GM23338 (cell line): ENCODE results near the gene LYSMD3. TPM values are rescaled to one million over a fixed set of nuclear protein-coding genes. Genes with fewer than 3 reads are reported as not detected.

ENCODE experiments used
- ATAC-seq: fragments of 200-7000 bp; cut with Tn5 transposase; 3 replicates; pipeline ENCODE4 v1.9.1; 2020
- DNase-seq: peaks from one replicate; pipeline ENCODE4 v3.0.0-alpha.2; 2015; ENCODE audit warnings: low spot score
- H2AFZ ChIP-seq: fragments of 200-600 bp; sonication (generic); 2 replicates; pipeline ENCODE4 v1.8.0; 2016; ENCODE audit warnings: antibody characterized with exemption, mild to moderate bottlenecking, moderate library complexity
- H3F3A ChIP-seq: fragments of 200-600 bp; sonication (generic); replicated peaks from 2 replicates; pipeline ENCODE4 v1.8.0; 2017; ENCODE audit warnings: antibody characterized with exemption, mixed run types, low read depth
- H3K27ac ChIP-seq: fragments of 200-600 bp; sonication (generic); 2 replicates; pipeline ENCODE4 v1.6.1; 2016; ENCODE audit warnings: low read depth
- H3K27me3 ChIP-seq: fragments of 200-600 bp; sonication (generic); 2 replicates; pipeline ENCODE4 v1.8.0; 2016; ENCODE audit warnings: mild to moderate bottlenecking, mixed run types, moderate library complexity; ENCODE audit not compliant: insufficient read depth
- H3K36me3 ChIP-seq: fragments of 200-600 bp; sonication (generic); 2 replicates; pipeline ENCODE4 v1.8.0; 2016; ENCODE audit warnings: mild to moderate bottlenecking; ENCODE audit not compliant: insufficient read depth
- H3K4me1 ChIP-seq: fragments of 200-600 bp; sonication (generic); 2 replicates; pipeline ENCODE4 v1.8.0; 2016; ENCODE audit warnings: mild to moderate bottlenecking, moderate library complexity; ENCODE audit not compliant: insufficient read depth
- H3K4me2 ChIP-seq: fragments of 200-600 bp; sonication (generic); 2 replicates; pipeline ENCODE4 v1.7.1; 2017; ENCODE audit warnings: mixed run types
- H3K4me3 ChIP-seq: fragments of 200-600 bp; sonication (generic); 2 replicates; pipeline ENCODE4 v1.6.1; 2016; ENCODE audit warnings: mixed run types
- H3K79me2 ChIP-seq: fragments of 200-600 bp; sonication (generic); replicated peaks from 2 replicates; pipeline ENCODE4 v1.8.0; 2017; ENCODE audit warnings: mild to moderate bottlenecking; ENCODE audit not compliant: insufficient read depth
- H3K9me2 ChIP-seq: fragments of 200-600 bp; sonication (generic); 2 replicates; pipeline ENCODE4 v1.8.0; 2017; ENCODE audit not compliant: insufficient read depth
- H4K20me1 ChIP-seq: fragments of 200-600 bp; sonication (generic); replicated peaks from 2 replicates; pipeline ENCODE4 v1.8.0; 2017; ENCODE audit warnings: mild to moderate bottlenecking; ENCODE audit not compliant: insufficient read depth
- H3K27ac Mint-ChIP-seq: 2 replicates; pipeline ENCODE4 v1.8.0; 2020; ENCODE audit warnings: inconsistent platforms, mild to moderate bottlenecking, moderate library complexity, mixed read lengths
- H3K27me3 Mint-ChIP-seq: 3 replicates; pipeline ENCODE4 v1.8.0; 2022; ENCODE audit warnings: low read depth, mild to moderate bottlenecking, moderate library complexity, mixed read lengths, inconsistent platforms; ENCODE audit not compliant: insufficient read depth, poor library complexity
- H3K36me3 Mint-ChIP-seq: 3 replicates; pipeline ENCODE4 v1.8.0; 2021; ENCODE audit warnings: low read depth, mild to moderate bottlenecking, inconsistent platforms, moderate library complexity, mixed read lengths
- H3K4me1 Mint-ChIP-seq: 3 replicates; pipeline ENCODE4 v1.8.0; 2020; ENCODE audit warnings: mild to moderate bottlenecking, inconsistent platforms, mixed read lengths
- H3K4me3 Mint-ChIP-seq: 3 replicates; pipeline ENCODE4 v1.8.0; 2021; ENCODE audit warnings: moderate library complexity, mild to moderate bottlenecking, inconsistent platforms, mixed read lengths
- H3K9me3 Mint-ChIP-seq: 3 replicates; pipeline ENCODE4 v1.8.0; 2020; ENCODE audit warnings: moderate library complexity, mild to moderate bottlenecking, inconsistent platforms, mixed read lengths
- EZH2 ChIP-seq: fragments of 200-600 bp; sonication (generic); IDR thresholded peaks from one replicate; pipeline ENCODE4 v1.8.0; 2017; ENCODE audit warnings: antibody characterized with exemption, mild to moderate bottlenecking, low read depth; ENCODE audit not compliant: unreplicated experiment
- EZH2phosphoT487 ChIP-seq: fragments of 200-600 bp; sonication (generic); IDR thresholded peaks from one replicate; pipeline ENCODE4 v1.8.1; 2018; ENCODE audit warnings: antibody characterized with exemption; ENCODE audit not compliant: unreplicated experiment
- NANOG ChIP-seq: IDR thresholded peaks from 2 replicates; pipeline ENCODE4 v1.6.1; 2016; ENCODE audit warnings: antibody characterized with exemption, borderline replicate concordance
- POLR2AphosphoS5 ChIP-seq: IDR thresholded peaks from 2 replicates; pipeline ENCODE4 v1.6.1; 2016; ENCODE audit warnings: antibody characterized with exemption, low read depth
- STAT1 ChIP-seq: IDR thresholded peaks from one replicate; pipeline ENCODE4 v1.6.1; 2016; ENCODE audit warnings: antibody characterized with exemption; ENCODE audit not compliant: unreplicated experiment
- ZNF114 ChIP-seq: fragments of 250-450 bp; sonication (Bioruptor Pico); IDR thresholded peaks from 2 replicates; pipeline ENCODE4 v1.5.0; 2020; ENCODE audit warnings: mild to moderate bottlenecking, moderate library complexity
- ZNF331 ChIP-seq: fragments of 250-450 bp; sonication (Bioruptor Pico); IDR thresholded peaks from 2 replicates; pipeline ENCODE4 v1.5.0; 2020; ENCODE audit warnings: low read depth, mild to moderate bottlenecking, moderate library complexity
- polyA plus RNA-seq: library from polyadenylated mRNA; unstranded; fragments of >200 nt; fragmentation: Nextera tagmentation; extraction: Ambion mirVana; gene quantifications from 2 replicates; pipeline ENCODE4 v1.2.1, GENCODE V29; 2016
- total RNA-seq: library from RNA; depleted of rRNA; stranded (reverse); fragments of >200 nt; shearing (Covaris generic); gene quantifications from 2 replicates; pipeline ENCODE4 v1.2.3, GENCODE V29; 2014
- TF ChIP-seq, protein P1 (sequence below): IDR thresholded peaks from 2 replicates; pipeline ENCODE4 v1.6.1; 2016; ENCODE audit warnings: antibody characterized with exemption
- TF ChIP-seq, protein P2 (sequence below), 2 experiments: fragments of 200-600 bp in 1 of 2; sonication (generic) in 1 of 2; conservative IDR thresholded peaks; 2 replicates each; pipeline versions ENCODE4 v1.5.1 to v1.6.1; 2016 to 2017; ENCODE audit warnings: antibody characterized with exemption in 2 of 2, low read depth in 2 of 2, mild to moderate bottlenecking in 2 of 2, moderate library complexity in 1 of 2
- TF ChIP-seq, protein P3 (sequence below): IDR thresholded peaks from one replicate; pipeline ENCODE4 v1.6.1; 2018; ENCODE audit warnings: antibody characterized with exemption; ENCODE audit not compliant: unreplicated experiment

Gene LYSMD3
- total and polyA plus RNA-seq, 2 experiments from 2014 or later = 10.7 to 19.6 TPM

DNA sequence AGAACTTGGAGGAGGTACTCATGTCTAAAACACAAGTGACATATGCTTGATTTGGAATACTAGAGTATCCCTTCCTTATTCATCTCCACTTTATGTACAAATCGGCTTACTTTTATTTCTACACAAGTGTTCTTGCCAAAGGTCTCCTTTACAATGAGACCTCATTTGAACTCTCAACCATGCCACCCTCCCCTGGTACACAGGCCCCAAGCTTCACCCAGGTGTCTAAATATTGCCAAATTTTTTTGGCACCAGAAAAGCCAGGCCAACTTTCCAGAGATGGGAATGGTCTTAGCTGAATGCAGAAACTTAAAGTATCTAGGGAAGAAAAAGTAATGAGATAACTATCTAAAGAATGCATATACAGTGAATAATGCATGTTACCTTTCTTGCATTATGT, 18.9 kb downstream of the LYSMD3 start:
- Histone ChIP-seq H3K9me2 (no peaks in the 10 kb centered on the region), H2AFZ (no peak overlapping the region), H3K27me3 (no peaks in the 10 kb centered on the region), H3K4me2 (no peak overlapping the region), H3K36me3 (peaks cover 39% of the 10 kb centered on the region), H3F3A (no peaks in the 10 kb centered on the region), H3K27ac (no peak overlapping the region), H3K4me1 (0 out of 2 replicates have a peak, but pooled peaks cover 3% of the 10 kb centered on the region), H3K4me3 (no peak overlapping the region), H4K20me1 (no peaks in the 10 kb centered on the region; the same call in 1 of the 2 replicates), H3K79me2 (no peaks in the 10 kb centered on the region)
- ATAC-seq (no peak), DNase-seq (no peak)
- TF ChIP-seq ZNF114 (CRISPR knock-in tag) = no peak
- TF ChIP-seq POLR2AphosphoS5 = no peak
- TF ChIP-seq ZNF331 (CRISPR knock-in tag) = no peak
- TF ChIP-seq NANOG = no peak
- TF ChIP-seq STAT1 = no peak
- TF ChIP-seq EZH2phosphoT487 = no peak
- TF ChIP-seq, protein P1, sequence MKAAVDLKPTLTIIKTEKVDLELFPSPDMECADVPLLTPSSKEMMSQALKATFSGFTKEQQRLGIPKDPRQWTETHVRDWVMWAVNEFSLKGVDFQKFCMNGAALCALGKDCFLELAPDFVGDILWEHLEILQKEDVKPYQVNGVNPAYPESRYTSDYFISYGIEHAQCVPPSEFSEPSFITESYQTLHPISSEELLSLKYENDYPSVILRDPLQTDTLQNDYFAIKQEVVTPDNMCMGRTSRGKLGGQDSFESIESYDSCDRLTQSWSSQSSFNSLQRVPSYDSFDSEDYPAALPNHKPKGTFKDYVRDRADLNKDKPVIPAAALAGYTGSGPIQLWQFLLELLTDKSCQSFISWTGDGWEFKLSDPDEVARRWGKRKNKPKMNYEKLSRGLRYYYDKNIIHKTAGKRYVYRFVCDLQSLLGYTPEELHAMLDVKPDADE = no peak
- TF ChIP-seq, protein P2, sequence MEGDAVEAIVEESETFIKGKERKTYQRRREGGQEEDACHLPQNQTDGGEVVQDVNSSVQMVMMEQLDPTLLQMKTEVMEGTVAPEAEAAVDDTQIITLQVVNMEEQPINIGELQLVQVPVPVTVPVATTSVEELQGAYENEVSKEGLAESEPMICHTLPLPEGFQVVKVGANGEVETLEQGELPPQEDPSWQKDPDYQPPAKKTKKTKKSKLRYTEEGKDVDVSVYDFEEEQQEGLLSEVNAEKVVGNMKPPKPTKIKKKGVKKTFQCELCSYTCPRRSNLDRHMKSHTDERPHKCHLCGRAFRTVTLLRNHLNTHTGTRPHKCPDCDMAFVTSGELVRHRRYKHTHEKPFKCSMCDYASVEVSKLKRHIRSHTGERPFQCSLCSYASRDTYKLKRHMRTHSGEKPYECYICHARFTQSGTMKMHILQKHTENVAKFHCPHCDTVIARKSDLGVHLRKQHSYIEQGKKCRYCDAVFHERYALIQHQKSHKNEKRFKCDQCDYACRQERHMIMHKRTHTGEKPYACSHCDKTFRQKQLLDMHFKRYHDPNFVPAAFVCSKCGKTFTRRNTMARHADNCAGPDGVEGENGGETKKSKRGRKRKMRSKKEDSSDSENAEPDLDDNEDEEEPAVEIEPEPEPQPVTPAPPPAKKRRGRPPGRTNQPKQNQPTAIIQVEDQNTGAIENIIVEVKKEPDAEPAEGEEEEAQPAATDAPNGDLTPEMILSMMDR (conservative IDR thresholded peaks at IDR 0.05; ENCODE audit: low read depth in 2 of 2) = no peak
- no peak for TF ChIP-seq EZH2
- Mint-ChIP-seq H3K36me3 (peaks cover 60% of the 10 kb centered on the region), H3K27ac (no peak overlapping the region), H3K27me3 (peaks cover 3% of the 10 kb centered on the region), H3K4me3 (no peak overlapping the region), H3K9me3 (no peaks in the 10 kb centered on the region), H3K4me1 (no peaks in the 10 kb centered on the region; the same call in 2 of the 3 replicates)

DNA sequence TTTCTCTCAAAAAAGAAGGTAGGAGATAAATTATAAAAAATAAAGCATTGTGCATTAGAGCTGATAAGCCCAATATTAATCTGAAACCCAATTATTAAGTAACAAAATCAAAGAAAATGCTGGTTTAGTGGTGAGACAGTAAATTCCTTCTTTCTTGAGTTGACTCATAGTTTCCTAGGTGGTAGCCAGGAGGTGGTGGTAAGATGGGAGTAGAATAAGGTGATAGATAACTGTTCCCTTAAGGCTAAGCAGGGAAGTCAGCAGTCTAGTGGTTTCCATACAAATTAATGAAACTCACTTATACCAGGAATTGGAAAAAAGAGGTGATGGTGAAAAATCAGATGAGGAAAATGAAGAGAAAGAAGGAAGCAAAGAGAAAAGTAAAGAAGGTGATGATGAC, 23.2 kb downstream of the LYSMD3 start:
- Histone ChIP-seq H3K4me2 (no peak overlapping the region), H3K27me3 (no peaks in the 10 kb centered on the region), H3K27ac (0 out of 2 replicates have a peak overlapping the region, but pooled peaks have one; percentile 4), H3F3A (no peaks in the 10 kb centered on the region), H3K9me2 (no peaks in the 10 kb centered on the region), H3K79me2 (no peaks in the 10 kb centered on the region), H3K4me1 (no peaks in the 10 kb centered on the region), H4K20me1 (no peaks in the 10 kb centered on the region), H3K36me3 (peaks cover 54% of the 10 kb centered on the region), H3K4me3 (no peak overlapping the region), H2AFZ (no peak overlapping the region)
- Mint-ChIP-seq H3K4me1 (no peaks in the 10 kb centered on the region; the same call in 2 of the 3 replicates), H3K27ac (no peak overlapping the region), H3K27me3 (no peaks in the 10 kb centered on the region), H3K9me3 (no peaks in the 10 kb centered on the region), H3K36me3 (peaks cover 62% of the 10 kb centered on the region), H3K4me3 (no peak overlapping the region)
- DNase-seq = no peak
- ATAC-seq = no peak
- TF ChIP-seq, protein P3, sequence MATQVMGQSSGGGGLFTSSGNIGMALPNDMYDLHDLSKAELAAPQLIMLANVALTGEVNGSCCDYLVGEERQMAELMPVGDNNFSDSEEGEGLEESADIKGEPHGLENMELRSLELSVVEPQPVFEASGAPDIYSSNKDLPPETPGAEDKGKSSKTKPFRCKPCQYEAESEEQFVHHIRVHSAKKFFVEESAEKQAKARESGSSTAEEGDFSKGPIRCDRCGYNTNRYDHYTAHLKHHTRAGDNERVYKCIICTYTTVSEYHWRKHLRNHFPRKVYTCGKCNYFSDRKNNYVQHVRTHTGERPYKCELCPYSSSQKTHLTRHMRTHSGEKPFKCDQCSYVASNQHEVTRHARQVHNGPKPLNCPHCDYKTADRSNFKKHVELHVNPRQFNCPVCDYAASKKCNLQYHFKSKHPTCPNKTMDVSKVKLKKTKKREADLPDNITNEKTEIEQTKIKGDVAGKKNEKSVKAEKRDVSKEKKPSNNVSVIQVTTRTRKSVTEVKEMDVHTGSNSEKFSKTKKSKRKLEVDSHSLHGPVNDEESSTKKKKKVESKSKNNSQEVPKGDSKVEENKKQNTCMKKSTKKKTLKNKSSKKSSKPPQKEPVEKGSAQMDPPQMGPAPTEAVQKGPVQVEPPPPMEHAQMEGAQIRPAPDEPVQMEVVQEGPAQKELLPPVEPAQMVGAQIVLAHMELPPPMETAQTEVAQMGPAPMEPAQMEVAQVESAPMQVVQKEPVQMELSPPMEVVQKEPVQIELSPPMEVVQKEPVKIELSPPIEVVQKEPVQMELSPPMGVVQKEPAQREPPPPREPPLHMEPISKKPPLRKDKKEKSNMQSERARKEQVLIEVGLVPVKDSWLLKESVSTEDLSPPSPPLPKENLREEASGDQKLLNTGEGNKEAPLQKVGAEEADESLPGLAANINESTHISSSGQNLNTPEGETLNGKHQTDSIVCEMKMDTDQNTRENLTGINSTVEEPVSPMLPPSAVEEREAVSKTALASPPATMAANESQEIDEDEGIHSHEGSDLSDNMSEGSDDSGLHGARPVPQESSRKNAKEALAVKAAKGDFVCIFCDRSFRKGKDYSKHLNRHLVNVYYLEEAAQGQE = no peak
- TF ChIP-seq, protein P1 = no peak
- TF ChIP-seq STAT1 = no peak
